ENCODE measurements around the gene RAP1A.

Gene RAP1A

GRCh38 chr1:111761717-111762116 lies 142.1 kb downstream of the RAP1A start:
- no peak for DNase-seq (ENCODE audit: low spot score)

- DNase-seq (ENCODE audit: low spot score) = no peak
Measured at GRCh38 chr1:111762332-111762731, 142.7 kb downstream of the RAP1A start.
